Measurements from ENCODE around the gene NADSYN1. TPM values are rescaled to one million over a fixed set of nuclear protein-coding genes. Genes with fewer than 3 reads are reported as not detected.
"Not testable (repeated sequence)": the region's sequence is repeated elsewhere in the genome, so short reads cannot be mapped to it uniquely, and the experiment has no call there.

Gene NADSYN1
- total RNA-seq, result 100 to 1,000 TPM in 1 of 8 experiments, 10 to 100 TPM in 7; 20.3 to 120 (median 37.1) TPM

DNA sequence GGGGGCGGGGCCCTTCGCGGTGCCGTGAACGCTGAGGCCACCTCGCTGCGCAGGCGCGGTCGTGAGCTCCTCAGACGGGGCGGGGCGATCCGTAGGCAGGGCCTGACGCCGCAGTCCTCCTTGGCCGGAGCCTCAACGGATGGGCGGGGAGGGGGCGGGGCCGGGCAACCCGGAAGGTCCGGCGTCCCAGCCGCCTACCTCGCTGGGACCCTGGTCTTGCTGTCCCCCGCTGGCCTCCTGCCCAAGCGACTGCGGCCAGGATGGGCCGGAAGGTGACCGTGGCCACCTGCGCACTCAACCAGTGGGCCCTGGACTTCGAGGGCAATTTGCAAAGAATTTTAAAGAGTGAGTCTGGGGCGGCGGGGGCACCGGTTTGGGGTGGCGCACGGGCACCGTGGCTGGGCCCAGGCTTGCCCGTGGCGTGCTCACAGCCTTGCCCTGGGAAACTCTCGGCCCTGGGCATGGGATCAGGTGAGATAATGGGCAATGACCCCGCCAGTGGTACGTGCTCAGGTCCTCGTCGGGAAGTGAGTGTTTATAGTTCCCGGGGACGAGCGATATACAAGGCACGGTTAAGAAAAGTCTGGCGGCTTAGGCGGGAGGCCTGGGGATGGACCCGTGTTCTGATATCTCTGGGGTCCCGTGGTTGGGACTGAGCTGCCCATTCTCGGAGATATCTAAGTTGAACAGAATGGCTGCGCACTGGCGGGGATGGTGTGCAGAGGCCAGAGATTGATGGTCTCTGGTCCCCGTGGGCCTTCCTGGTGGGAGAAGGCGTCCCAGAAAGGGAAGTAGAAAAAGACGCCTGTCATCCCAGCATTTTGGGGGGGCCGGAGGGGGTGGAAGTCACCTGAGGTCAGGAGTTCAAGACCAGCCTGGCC, at the start of gene NADSYN1:
Gene NADSYN1, plus strand, starts transcription at position 167 of the 881 bp plus-strand sequence. Its CDS starts 94 bp downstream, at position 261.
- Histone ChIP-seq H3K4me1 (replicated peaks in 1 of 2) (peaks cover 18 to 30% of the 10 kb centered on the region in 2 donors), H3K27ac (peak within 1 kb of the TSS; percentile 19 to 77), H3K4me3 (peak within 1 kb of the TSS; percentile 66 to 94 (median 74))
- in situ Hi-C loops (cut with MboI; ENCODE audit: low pct_unique_long_range_greater_than_20kb in 2 of 9, low sequenced_read_pairs in 9 of 9, unreplicated experiment in 9 of 9), result no loop called here
- ATAC-seq (replicated peaks in 6 of 8), result peak; percentile 59 to 72 (median 64)
- WGBS, 10 experiments, result 0 to 6% (median 0%) methylated on average over 2 to 6 of the region's 61 CpGs; no CpG with 5 or more reads in 5 of the 10 experiments

DNA sequence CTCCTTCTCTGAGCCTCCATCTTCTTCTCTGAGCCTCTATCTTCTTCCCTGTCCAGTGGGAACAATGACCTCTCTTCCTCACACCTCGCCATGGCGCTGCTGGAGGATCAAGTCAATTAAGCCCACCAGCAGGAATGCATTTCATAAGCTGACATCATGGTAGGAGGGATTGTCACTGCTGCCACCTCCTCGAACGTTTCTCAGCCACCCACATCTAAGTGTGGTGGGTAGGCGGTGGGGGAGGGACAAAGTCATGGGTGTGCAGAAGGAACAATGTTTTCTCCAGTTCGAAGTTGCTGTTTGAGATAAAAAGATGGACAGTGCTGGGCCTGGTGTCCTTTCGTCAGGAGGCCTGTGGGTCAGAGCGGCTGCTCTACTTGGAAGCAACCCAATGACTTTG, 48.8 kb upstream of the NADSYN1 start:
- 36 to 72% (median 70%) methylated on average over 1 to 4 of the region's 8 CpGs; no CpG with 5 or more reads in 4 of the 10 experiments for WGBS, 10 experiments
- in situ Hi-C loops (cut with MboI; ENCODE audit: low pct_unique_long_range_greater_than_20kb in 2 of 9, low sequenced_read_pairs in 9 of 9, unreplicated experiment in 9 of 9), result loop anchor here in 2 of 9 experiments (25.0 kb wide), 2 partner anchors 92 to 592 kb away; no protein-coding TSS in a partner anchor

DNA sequence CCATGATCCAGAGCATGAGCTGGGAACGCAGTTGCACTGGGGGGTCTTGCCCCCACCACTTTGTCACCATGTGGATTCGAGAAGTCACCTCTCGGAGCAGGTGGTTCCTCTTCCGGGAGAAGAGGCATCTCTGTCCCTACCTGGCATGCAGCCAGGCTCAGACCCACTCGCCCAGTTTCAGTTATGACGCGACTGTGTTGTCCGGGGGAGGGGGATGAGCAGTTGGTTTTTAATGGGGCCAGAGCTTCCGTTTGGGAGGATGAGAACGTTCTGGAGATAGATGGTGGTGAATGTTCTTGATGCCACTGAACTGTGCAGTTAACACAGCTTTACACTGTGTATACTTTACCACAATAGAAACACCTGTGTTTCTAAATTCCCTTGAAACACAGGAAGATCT, 46.3 kb upstream of the NADSYN1 start:
- in situ Hi-C loops (cut with MboI; ENCODE audit: low pct_unique_long_range_greater_than_20kb in 2 of 9, low sequenced_read_pairs in 9 of 9, unreplicated experiment in 9 of 9), result loop anchor here in 2 of 9 experiments (25.0 kb wide), 2 partner anchors 94 to 594 kb away; no protein-coding TSS in a partner anchor
- 25 to 100% (median 80%) methylated on average over 1 to 9 of the region's 10 CpGs; no CpG with 5 or more reads in 3 of the 10 experiments for WGBS, 10 experiments
- H3K27ac ChIP-seq, result no peak overlapping the region
- no peak for ATAC-seq (replicated peaks in 6 of 8)
- no peak overlapping the region for H3K4me3 ChIP-seq
- no peaks in the 10 kb centered on the region for H3K4me1 ChIP-seq (replicated peaks in 1 of 2)

More for the DNA sequence above, 48.8 kb upstream of the NADSYN1 start:
- no peaks in the 10 kb centered on the region for H3K4me1 ChIP-seq (replicated peaks in 1 of 2)
- no peak overlapping the region for H3K27ac ChIP-seq
- no peak for ATAC-seq (replicated peaks in 6 of 8)
- no peak overlapping the region for H3K4me3 ChIP-seq

DNA sequence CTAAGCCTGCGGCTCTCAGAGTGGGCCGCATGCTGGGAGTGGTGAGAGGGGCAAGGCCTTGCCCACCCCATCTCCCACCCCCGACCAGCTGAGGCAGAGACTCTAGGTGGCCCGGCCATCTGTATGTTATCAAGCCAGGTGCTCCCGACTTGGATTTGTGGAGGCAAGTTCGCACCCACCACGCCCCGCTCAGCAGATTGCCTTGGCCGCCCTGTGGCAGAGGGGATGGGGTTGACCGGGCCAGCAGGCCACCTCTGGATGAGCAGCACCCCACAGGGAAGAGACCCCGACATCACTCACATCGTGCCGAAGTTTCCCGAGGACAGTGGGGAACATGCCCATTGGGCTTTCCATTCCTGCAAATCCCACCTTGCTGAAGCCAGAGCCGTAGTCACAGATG, 45.6 kb upstream of the NADSYN1 start:
- Histone ChIP-seq H3K27ac (no peak overlapping the region), H3K4me3 (no peak overlapping the region), H3K4me1 (replicated peaks in 1 of 2) (no peaks in the 10 kb centered on the region)
- in situ Hi-C loops (cut with MboI; ENCODE audit: low pct_unique_long_range_greater_than_20kb in 2 of 9, low sequenced_read_pairs in 9 of 9, unreplicated experiment in 9 of 9), result loop anchor here in 2 of 9 experiments (25.0 kb wide), 2 partner anchors 95 to 595 kb away; no protein-coding TSS in a partner anchor
- no peak for ATAC-seq (replicated peaks in 6 of 8)
- WGBS, 10 experiments, result 35 to 100% (median 80%) methylated on average over 1 to 4 of the region's 15 CpGs; no CpG with 5 or more reads in 7 of the 10 experiments

DNA sequence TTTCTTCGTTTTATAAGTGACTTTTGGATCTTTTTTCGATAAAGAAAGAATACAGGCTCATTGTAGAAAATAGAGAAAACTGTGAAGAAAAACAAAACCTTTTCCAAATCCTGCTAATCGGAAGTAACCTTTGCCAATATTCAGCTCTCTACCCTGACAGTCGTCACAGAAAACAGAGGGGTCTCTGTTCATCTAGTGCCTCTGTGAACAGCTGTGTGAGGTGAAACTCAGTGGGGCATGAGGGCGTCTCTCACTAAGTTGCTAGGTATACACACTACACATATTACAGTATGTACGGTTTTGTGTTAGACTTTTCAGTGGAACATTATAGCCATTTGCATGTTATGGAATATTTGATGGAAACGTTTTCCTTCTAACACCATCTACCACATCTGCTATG, 44.2 kb upstream of the NADSYN1 start:
- Histone ChIP-seq H3K4me3 (no peak overlapping the region), H3K4me1 (replicated peaks in 1 of 2) (no peaks in the 10 kb centered on the region), H3K27ac (no peak overlapping the region)
- 30 to 76% (median 63%) methylated on average over 1 to 7 of the region's 7 CpGs for WGBS, 10 experiments
- peak in 1 of 8 experiments; percentile 70 for ATAC-seq (replicated peaks in 6 of 8)
- in situ Hi-C loops (cut with MboI; ENCODE audit: low pct_unique_long_range_greater_than_20kb in 2 of 9, low sequenced_read_pairs in 9 of 9, unreplicated experiment in 9 of 9), result loop anchor here in 2 of 9 experiments (25.0 kb wide), 2 partner anchors 97 to 597 kb away; no protein-coding TSS in a partner anchor

DNA sequence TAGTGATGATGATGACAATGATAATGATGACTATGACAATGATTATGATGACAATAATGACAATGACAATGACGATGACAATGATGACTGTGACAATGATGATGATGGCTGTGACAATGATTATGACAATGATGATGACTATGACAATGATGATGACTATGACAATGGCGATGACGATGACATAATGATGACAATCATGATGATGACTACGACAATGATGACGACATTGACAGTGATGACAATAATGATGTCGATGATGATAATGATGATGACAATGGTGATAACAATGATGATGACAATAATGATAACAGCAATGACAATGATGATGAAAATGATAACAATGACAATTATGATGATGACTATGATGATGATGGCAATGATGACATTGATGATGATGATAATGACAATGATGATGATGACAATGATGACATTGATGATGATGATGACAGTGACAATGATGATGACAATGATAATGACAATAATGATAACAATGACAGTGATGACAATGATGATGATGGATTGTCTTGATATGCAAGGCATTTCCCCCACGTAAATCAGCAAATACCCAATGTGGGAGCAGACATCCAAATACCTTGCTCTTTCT, 42.5 kb upstream of the NADSYN1 start:
- 32 to 88% (median 74%) methylated on average over 4 to 7 of the region's 7 CpGs for WGBS, 10 experiments
- ATAC-seq (replicated peaks in 6 of 8), result no peak
- in situ Hi-C loops (cut with MboI; ENCODE audit: low pct_unique_long_range_greater_than_20kb in 2 of 9, low sequenced_read_pairs in 9 of 9, unreplicated experiment in 9 of 9), result loop anchor here in 2 of 9 experiments (25.0 kb wide), 2 partner anchors 98 to 598 kb away; no protein-coding TSS in a partner anchor

DNA sequence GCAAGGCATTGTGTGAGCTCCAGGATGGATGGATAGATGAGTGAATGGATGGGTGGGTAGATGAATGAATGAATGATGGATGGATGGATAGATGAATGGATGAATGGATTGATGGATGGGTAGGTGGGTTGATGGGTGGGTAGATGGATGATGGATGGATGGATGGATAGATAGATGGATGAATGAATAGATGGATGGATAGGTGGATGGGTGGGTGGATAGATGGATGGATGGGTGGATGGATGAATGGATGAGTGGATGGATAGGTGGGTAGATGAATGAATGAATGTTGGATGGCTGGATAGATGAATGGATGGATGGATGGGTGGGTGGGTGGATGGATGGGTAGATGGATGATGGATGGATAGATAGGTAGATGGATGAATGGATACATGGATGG, 38.4 kb upstream of the NADSYN1 start:
- Histone ChIP-seq H3K4me3 (no peak overlapping the region), H3K27ac (no peak overlapping the region), H3K4me1 (replicated peaks in 1 of 2) (no peaks in the 10 kb centered on the region)
- in situ Hi-C loops (cut with MboI; ENCODE audit: low pct_unique_long_range_greater_than_20kb in 2 of 9, low sequenced_read_pairs in 9 of 9, unreplicated experiment in 9 of 9), result loop anchor here in 2 of 9 experiments (25.0 kb wide), 2 partner anchors 102 to 602 kb away; no protein-coding TSS in a partner anchor
- no peak for ATAC-seq (replicated peaks in 6 of 8)

More for the DNA sequence above, 42.5 kb upstream of the NADSYN1 start:
- H3K27ac ChIP-seq, result no peak overlapping the region
- no peak overlapping the region for H3K4me3 ChIP-seq
- H3K4me1 ChIP-seq (replicated peaks in 1 of 2), result no peaks in the 10 kb centered on the region

DNA sequence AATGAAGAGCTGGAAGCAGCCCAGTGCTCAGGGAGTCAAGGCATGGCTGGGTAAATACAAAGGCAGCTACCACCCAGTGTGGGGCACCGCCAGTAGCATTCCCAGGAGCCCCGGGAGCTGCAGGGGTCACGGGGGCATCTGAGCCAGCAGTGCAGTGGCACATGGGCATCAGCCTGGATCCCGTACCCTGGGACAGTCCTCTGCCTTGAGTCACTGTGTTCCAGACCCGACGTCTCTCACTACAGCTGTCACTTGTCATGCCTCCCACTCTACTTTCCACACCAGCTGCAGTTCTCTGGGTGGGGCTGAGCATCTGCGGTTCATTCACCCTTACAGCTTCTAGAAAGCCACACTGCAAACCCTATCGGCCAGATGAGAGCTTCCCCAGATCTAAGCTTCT, 34.4 kb upstream of the NADSYN1 start:
- Histone ChIP-seq H3K27ac (no peak overlapping the region), H3K4me3 (no peak overlapping the region), H3K4me1 (replicated peaks in 1 of 2) (no peaks in the 10 kb centered on the region)
- in situ Hi-C loops (cut with MboI; ENCODE audit: low pct_unique_long_range_greater_than_20kb in 2 of 9, low sequenced_read_pairs in 9 of 9, unreplicated experiment in 9 of 9), result loop anchor here in 2 of 9 experiments (25.0 kb wide), 2 partner anchors 106 to 606 kb away; no protein-coding TSS in a partner anchor
- ATAC-seq (replicated peaks in 6 of 8), result peak in 2 of 8 experiments; percentile 49 to 88
- 68% methylated on average over 3 of the region's 8 CpGs; no CpG with 5 or more reads in 9 of the 10 experiments for WGBS, 10 experiments

DNA sequence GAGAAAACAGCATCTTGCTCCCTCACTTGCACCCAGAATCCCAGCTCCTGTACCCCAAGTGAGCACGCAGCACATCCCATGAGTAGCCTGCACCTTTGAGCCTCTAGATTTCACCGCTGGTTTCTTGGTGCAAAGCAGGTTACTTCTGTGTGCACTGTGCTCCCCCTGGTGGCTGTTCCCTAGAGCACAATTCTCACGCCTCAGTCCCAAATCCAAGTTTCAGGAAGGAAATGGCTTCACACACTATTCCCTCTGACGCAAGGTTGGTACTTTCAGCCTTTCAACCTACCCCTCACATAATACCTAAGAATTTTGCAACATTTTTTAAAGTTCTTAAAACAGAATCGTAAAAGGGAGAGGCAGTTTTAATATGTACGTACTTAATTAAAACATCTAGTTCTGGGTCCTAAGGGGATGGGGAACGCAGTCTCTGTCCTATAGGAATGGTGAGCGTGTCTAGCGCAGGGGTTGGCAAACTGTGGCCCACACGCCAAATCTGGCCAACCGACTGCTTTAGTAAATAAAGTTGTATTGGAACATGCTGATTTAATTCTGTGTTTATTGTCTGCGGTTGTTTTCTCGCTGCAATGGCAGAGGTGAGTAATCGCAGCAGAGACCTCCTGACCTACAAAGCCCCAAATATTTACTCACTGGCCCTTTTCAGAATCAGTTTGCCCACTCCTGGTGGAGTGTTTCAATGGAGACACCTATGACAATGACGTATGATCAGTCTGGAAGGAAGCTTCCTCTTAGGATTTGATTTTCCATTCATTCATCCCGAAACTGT, 32.4 kb upstream of the NADSYN1 start:
- H3K27ac ChIP-seq, result no peak overlapping the region
- peak in 2 of 8 experiments; percentile 67 to 68 for ATAC-seq (replicated peaks in 6 of 8)

DNA sequence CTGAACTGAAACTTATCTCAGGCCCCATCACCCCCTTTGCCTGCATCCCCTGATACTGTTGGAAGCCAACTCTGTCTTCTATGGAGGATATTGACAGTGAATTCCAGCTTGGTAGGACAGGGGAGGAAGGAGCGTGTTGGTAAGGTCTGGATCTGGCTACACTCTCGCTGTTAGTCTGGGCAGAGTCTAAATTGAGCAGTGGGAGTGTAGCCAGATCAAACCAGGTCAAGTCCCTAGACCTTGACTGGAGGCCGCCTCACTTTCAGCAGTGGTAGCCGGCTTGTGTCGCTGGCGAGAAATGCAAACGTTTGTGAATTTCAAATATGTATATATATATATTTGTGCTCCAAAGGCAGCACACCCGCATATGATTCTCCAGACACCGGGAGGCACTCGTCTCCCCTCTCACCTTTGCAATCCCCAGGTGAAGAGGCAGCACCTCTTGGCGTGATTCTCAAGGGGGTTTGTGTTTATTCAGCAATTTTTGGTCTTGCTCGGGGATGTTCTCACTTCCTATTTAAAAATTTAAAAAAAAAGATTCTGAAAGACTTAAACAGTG, 31.5 kb upstream of the NADSYN1 start:
- ATAC-seq (replicated peaks in 6 of 8), result no peak

More for the DNA sequence above, 32.4 kb upstream of the NADSYN1 start:
- 29 to 89% (median 72%) methylated on average over 1 to 12 of the region's 16 CpGs for WGBS, 10 experiments
- Histone ChIP-seq H3K4me3 (no peak overlapping the region), H3K4me1 (replicated peaks in 1 of 2) (no peaks in the 10 kb centered on the region)
- in situ Hi-C loops (cut with MboI; ENCODE audit: low pct_unique_long_range_greater_than_20kb in 2 of 9, low sequenced_read_pairs in 9 of 9, unreplicated experiment in 9 of 9), result loop anchor here in 2 of 9 experiments (25.0 kb wide), 2 partner anchors 108 to 608 kb away; no protein-coding TSS in a partner anchor

DNA sequence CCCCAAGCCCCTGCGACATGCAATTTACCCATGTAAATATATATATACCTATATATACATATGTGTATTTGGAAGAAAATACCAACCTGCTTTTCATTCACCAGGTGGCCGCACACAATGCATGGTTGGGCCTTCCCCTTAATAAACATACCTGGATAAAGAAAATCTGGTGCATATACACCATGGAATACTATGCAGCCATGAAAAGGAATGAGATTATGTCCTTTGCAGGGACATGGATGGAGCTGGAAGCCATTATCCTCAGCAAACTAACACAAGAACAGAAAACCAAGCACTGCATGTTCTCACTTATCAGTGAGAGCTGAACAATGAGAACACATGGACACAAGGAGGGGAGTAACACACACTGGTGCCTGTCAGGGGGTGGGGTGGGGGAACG, 30.7 kb upstream of the NADSYN1 start:
- not testable (repeated sequence) for H3K4me1 ChIP-seq (replicated peaks in 1 of 2); H3K4me3 ChIP-seq; H3K27ac ChIP-seq; ATAC-seq (replicated peaks in 6 of 8)
- in situ Hi-C loops (cut with MboI; ENCODE audit: low pct_unique_long_range_greater_than_20kb in 2 of 9, low sequenced_read_pairs in 9 of 9, unreplicated experiment in 9 of 9), result loop anchor here in 2 of 9 experiments (25.0 kb wide), 2 partner anchors 110 to 610 kb away; no protein-coding TSS in a partner anchor
- 43 to 86% (median 67%) methylated on average over 1 to 2 of the region's 3 CpGs; no CpG with 5 or more reads in 6 of the 10 experiments for WGBS, 10 experiments

More for the DNA sequence above, 31.5 kb upstream of the NADSYN1 start:
- in situ Hi-C loops (cut with MboI; ENCODE audit: low pct_unique_long_range_greater_than_20kb in 2 of 9, low sequenced_read_pairs in 9 of 9, unreplicated experiment in 9 of 9), result loop anchor here in 2 of 9 experiments (25.0 kb wide), 2 partner anchors 109 to 609 kb away; no protein-coding TSS in a partner anchor
- no peak overlapping the region for H3K27ac ChIP-seq
- 30 to 100% (median 80%) methylated on average over 1 to 9 of the region's 12 CpGs; no CpG with 5 or more reads in 3 of the 10 experiments for WGBS, 10 experiments
- no peak overlapping the region for H3K4me3 ChIP-seq
- no peaks in the 10 kb centered on the region for H3K4me1 ChIP-seq (replicated peaks in 1 of 2)

Data from motor neuron (in vitro differentiated cells).